Smooth muscle cell (in vitro differentiated cells): Measurements from ENCODE around the gene UQCRQ. TPM values are rescaled to one million over a fixed set of nuclear protein-coding genes. Genes with fewer than 3 reads are reported as not detected.

Experiments used
- DNase-seq: peaks from one replicate; lab custom pipeline; 2025; ENCODE audit not compliant: unreplicated experiment; lab: John Stamatoyannopoulos, UW
- H2AFZ ChIP-seq: fragments of 200-600 bp; sonication (generic); 2 replicates; pipeline ENCODE4 v1.6.0; 2016; ENCODE audit warnings: antibody characterized with exemption, low read depth, mild to moderate bottlenecking
- H3F3A ChIP-seq: fragments of 200-600 bp; sonication (generic); 2 replicates; pipeline ENCODE4 v1.6.0; 2017; ENCODE audit warnings: antibody characterized with exemption, low read depth
- H3K27ac ChIP-seq: fragments of 200-600 bp; sonication (generic); 2 replicates; pipeline ENCODE4 v1.5.1; 2016; ENCODE audit warnings: low read depth, mild to moderate bottlenecking
- H3K27me3 ChIP-seq: fragments of 200-600 bp; sonication (generic); 2 replicates; pipeline ENCODE4 v1.6.1; 2016; ENCODE audit warnings: low read depth, mild to moderate bottlenecking
- H3K36me3 ChIP-seq: fragments of 200-600 bp; sonication (generic); 2 replicates; pipeline ENCODE4 v1.5.1; 2016; ENCODE audit warnings: low read depth
- H3K4me1 ChIP-seq: fragments of 200-600 bp; sonication (generic); 2 replicates; pipeline ENCODE4 v1.5.1; 2016; ENCODE audit warnings: low read depth
- H3K4me2 ChIP-seq: fragments of 200-600 bp; sonication (generic); 2 replicates; pipeline ENCODE4 v1.6.0; 2016; ENCODE audit warnings: mild to moderate bottlenecking
- H3K4me3 ChIP-seq: fragments of 200-600 bp; sonication (generic); 2 replicates; pipeline ENCODE4 v1.5.1; 2016; ENCODE audit warnings: mild to moderate bottlenecking
- H3K79me2 ChIP-seq: fragments of 200-600 bp; sonication (generic); 2 replicates; pipeline ENCODE4 v1.6.0; 2016; ENCODE audit warnings: low read depth, mild to moderate bottlenecking
- H3K9ac ChIP-seq: fragments of 200-600 bp; sonication (generic); 2 replicates; pipeline ENCODE4 v1.6.0; 2016; ENCODE audit warnings: low read depth
- H3K9me3 ChIP-seq: fragments of 200-600 bp; sonication (generic); replicated peaks from 2 replicates; pipeline ENCODE4 v1.5.1; 2016; ENCODE audit warnings: low read depth
- H4K20me1 ChIP-seq: fragments of 200-600 bp; sonication (generic); 2 replicates; pipeline ENCODE4 v1.6.0; 2016; ENCODE audit warnings: low read depth
- CTCF ChIP-seq: fragments of 200-600 bp; sonication (generic); IDR thresholded peaks from 2 replicates; pipeline ENCODE4 v1.5.1; 2017; ENCODE audit warnings: borderline replicate concordance, mild to moderate bottlenecking, antibody characterized with exemption; ENCODE audit not compliant: insufficient read depth, poor library complexity, severe bottlenecking
- WGBS: methylation state at CpG from one replicate; pipeline ENCODE4 v1.1.7; 2016; ENCODE audit warnings: low lambda C conversion rate; 5-methylcytosine and 5-hydroxymethylcytosine counted together
- polyA plus RNA-seq: library from polyadenylated mRNA; unstranded; fragments of >200 nt; fragmentation: Nextera tagmentation; extraction: Ambion mirVana; gene quantifications from 2 replicates; pipeline ENCODE4 v1.2.1, GENCODE V29; 2016
- total RNA-seq: library from RNA; depleted of rRNA; stranded (reverse); fragments of >200 nt; gene quantifications from 2 replicates; pipeline ENCODE4 v1.2.3, GENCODE V29; 2014

The UQCRQ gene
- total and polyA plus RNA-seq, 2 experiments from 2014 or later: 137 to 1,128 TPM

- Histone ChIP-seq H3K27ac (no peak overlapping the region), H2AFZ (no peak overlapping the region), H3K4me2 (no peak overlapping the region), H3K4me1 (peaks cover 3% of the 10 kb centered on the region), H3K9ac (no peak overlapping the region), H3K4me3 (no peak overlapping the region), H3K36me3 (no peaks in the 10 kb centered on the region), H3K79me2 (no peaks in the 10 kb centered on the region), H3K27me3 (peaks cover 2% of the 10 kb centered on the region), H4K20me1 (no peaks in the 10 kb centered on the region), H3F3A (no peaks in the 10 kb centered on the region), H3K9me3 (no peaks in the 10 kb centered on the region)
- 38% methylated on average over 15 of the region's 15 CpGs for WGBS
- peak; percentile 64 for DNase-seq
- peak; percentile 95 for TF ChIP-seq CTCF
Measured at GRCh38 chr5:132820162-132820754, 46.2 kb upstream of the UQCRQ start.

GRCh38 chr5:132821350-132821749, 45.1 kb upstream of the UQCRQ start:
- DNase-seq: no peak
- Histone ChIP-seq H3K4me2 (no peak overlapping the region), H3F3A (no peaks in the 10 kb centered on the region), H2AFZ (no peak overlapping the region), H3K36me3 (no peaks in the 10 kb centered on the region), H3K27ac (no peak overlapping the region), H3K27me3 (no peaks in the 10 kb centered on the region), H4K20me1 (no peaks in the 10 kb centered on the region), H3K79me2 (no peaks in the 10 kb centered on the region), H3K9ac (no peak overlapping the region), H3K9me3 (no peaks in the 10 kb centered on the region), H3K4me1 (peaks cover 11% of the 10 kb centered on the region), H3K4me3 (no peak overlapping the region)
- 93% methylated on average over 3 of the region's 3 CpGs for WGBS
- TF ChIP-seq CTCF: no peak

- Histone ChIP-seq H2AFZ (no peak overlapping the region), H3K79me2 (no peaks in the 10 kb centered on the region), H3K27me3 (no peaks in the 10 kb centered on the region), H3K4me3 (no peak overlapping the region), H4K20me1 (no peaks in the 10 kb centered on the region), H3K36me3 (no peaks in the 10 kb centered on the region), H3F3A (no peaks in the 10 kb centered on the region), H3K4me1 (peaks cover 11% of the 10 kb centered on the region), H3K9ac (no peak overlapping the region), H3K27ac (no peak overlapping the region), H3K9me3 (no peaks in the 10 kb centered on the region), H3K4me2 (no peak overlapping the region)
- 86% methylated on average over 1 of the region's 1 CpG for WGBS
- TF ChIP-seq CTCF: no peak
- DNase-seq: no peak
Measured at GRCh38 chr5:132821791-132822190, 44.7 kb upstream of the UQCRQ start.
